H9 (cell line): ENCODE data around the gene TMC2. TPM values are rescaled to one million over a fixed set of nuclear protein-coding genes. Genes with fewer than 3 reads are reported as not detected.
A peak's percentile ranks its signal among the peaks of the same experiment; 100 is the strongest.

Source experiments
- DNase-seq: peaks from one replicate; pipeline ENCODE4 v3.0.0-alpha.2; 2017
- H2AFZ ChIP-seq: one replicate; pipeline ENCODE4 v1.6.1; 2013; ENCODE audit warnings: mild to moderate bottlenecking, low read length, control low read depth, moderate library complexity
- H2AK5ac ChIP-seq: 2 replicates; pipeline ENCODE4 v1.6.1; 2013; ENCODE audit warnings: low read length, control low read depth, mixed read lengths; ENCODE audit not compliant: insufficient read length
- H2BK120ac ChIP-seq: one replicate; pipeline ENCODE4 v1.6.1; 2013; ENCODE audit warnings: low read depth, mild to moderate bottlenecking, low read length, control low read depth, inconsistent platforms; ENCODE audit not compliant: poor library complexity, severe bottlenecking
- H2BK12ac ChIP-seq: 2 replicates; pipeline ENCODE4 v1.6.1; 2013; ENCODE audit warnings: low read length, control low read depth, mixed read lengths, low read depth; ENCODE audit not compliant: insufficient read length
- H2BK15ac ChIP-seq: 2 replicates; pipeline ENCODE4 v1.6.1; 2013; ENCODE audit warnings: low read depth, low read length, control low read depth
- H2BK20ac ChIP-seq: one replicate; pipeline ENCODE4 v1.6.1; 2013; ENCODE audit warnings: low read depth, mild to moderate bottlenecking, low read length, control low read depth, inconsistent platforms; ENCODE audit not compliant: poor library complexity, severe bottlenecking
- H2BK5ac ChIP-seq: 2 replicates; pipeline ENCODE4 v1.6.1; 2013; ENCODE audit warnings: low read length, control low read depth, mixed read lengths; ENCODE audit not compliant: insufficient read length
- H3K14ac ChIP-seq: 2 replicates; pipeline ENCODE4 v1.6.1; 2013; ENCODE audit warnings: low read length, control low read depth; ENCODE audit not compliant: insufficient read depth
- H3K18ac ChIP-seq: 2 replicates; pipeline ENCODE4 v1.6.1; 2013; ENCODE audit warnings: low read depth, mild to moderate bottlenecking, mixed read lengths, low read length, control low read depth; ENCODE audit not compliant: insufficient read length
- H3K23ac ChIP-seq: 2 replicates; pipeline ENCODE4 v1.6.1; 2013; ENCODE audit warnings: low read length, control low read depth, mixed read lengths, low read depth; ENCODE audit not compliant: insufficient read length
- H3K23me2 ChIP-seq: 2 replicates; pipeline ENCODE4 v1.6.1; 2013; ENCODE audit warnings: low read depth, mild to moderate bottlenecking, mixed read lengths, low read length, control low read depth; ENCODE audit not compliant: insufficient read length, poor library complexity, severe bottlenecking
- H3K27ac ChIP-seq: 2 replicates; pipeline ENCODE4 v1.5.1; 2013; ENCODE audit warnings: low read length, control low read depth, mixed read lengths, low read depth; ENCODE audit not compliant: insufficient read length
- H3K27me3 ChIP-seq: 2 replicates; pipeline ENCODE4 v1.6.1; 2013; ENCODE audit warnings: low read length, control low read depth, inconsistent platforms; ENCODE audit not compliant: insufficient read depth
- H3K4ac ChIP-seq: 2 replicates; pipeline ENCODE4 v1.6.1; 2013; ENCODE audit warnings: low read depth, mild to moderate bottlenecking, control low read depth, inconsistent platforms, low read length, moderate library complexity
- H3K4me1 ChIP-seq: 2 replicates; pipeline ENCODE4 v1.6.1; 2013; ENCODE audit warnings: low read length, control low read depth, inconsistent platforms; ENCODE audit not compliant: insufficient read depth
- H3K4me2 ChIP-seq: 2 replicates; pipeline ENCODE4 v1.6.1; 2013; ENCODE audit warnings: low read length, control low read depth, mixed read lengths; ENCODE audit not compliant: insufficient read length, insufficient read depth
- H3K56ac ChIP-seq: 2 replicates; pipeline ENCODE4 v1.6.1; 2013; ENCODE audit warnings: low read depth, mild to moderate bottlenecking, mixed read lengths, low read length, control low read depth; ENCODE audit not compliant: insufficient read length
- H3K79me1 ChIP-seq: 2 replicates; pipeline ENCODE4 v1.6.1; 2013; ENCODE audit warnings: low read depth, mild to moderate bottlenecking, moderate library complexity, low read length, control low read depth, inconsistent platforms; ENCODE audit not compliant: insufficient read depth, poor library complexity, severe bottlenecking
- H3K79me2 ChIP-seq: 2 replicates; pipeline ENCODE4 v1.6.1; 2013; ENCODE audit warnings: low read length, control low read depth, inconsistent platforms; ENCODE audit not compliant: insufficient read depth
- H3K9ac ChIP-seq: 2 replicates; pipeline ENCODE4 v1.6.1; 2013; ENCODE audit warnings: low read length, control low read depth, mixed read lengths; ENCODE audit not compliant: insufficient read length; ENCODE audit errors: extremely low read depth
- H3K9me3 ChIP-seq: one replicate; pipeline ENCODE4 v1.6.1; 2013; ENCODE audit warnings: low read depth, low read length, inconsistent platforms; ENCODE audit not compliant: control insufficient read depth
- H3T11ph ChIP-seq: one replicate; pipeline ENCODE4 v1.6.1; 2013; ENCODE audit warnings: mild to moderate bottlenecking, low read length, control low read depth, inconsistent platforms
- H4K20me1 ChIP-seq: one replicate; pipeline ENCODE4 v1.6.1; 2013; ENCODE audit not compliant: control insufficient read depth, insufficient read length, insufficient read depth
- H4K5ac ChIP-seq: 2 replicates; pipeline ENCODE4 v1.6.1; 2013; ENCODE audit warnings: low read depth, mild to moderate bottlenecking, mixed read lengths, low read length, control low read depth; ENCODE audit not compliant: insufficient read length
- H4K8ac ChIP-seq: replicated peaks from 2 replicates; pipeline ENCODE4 v1.6.1; 2013; ENCODE audit warnings: low read length, control low read depth, mixed read lengths, low read depth; ENCODE audit not compliant: insufficient read length
- H4K91ac ChIP-seq: 2 replicates; pipeline ENCODE4 v1.6.1; 2013; ENCODE audit warnings: low read depth, mild to moderate bottlenecking, moderate library complexity, mixed read lengths, low read length, control low read depth; ENCODE audit not compliant: insufficient read length
- H3K27ac Mint-ChIP-seq, 3 experiments: 2 replicates in 2 of 3; 3 replicates in 1 of 3; pipeline ENCODE4 v1.8.0; 2020 to 2021; ENCODE audit warnings: mixed read lengths in 3 of 3, mild to moderate bottlenecking in 1 of 3, moderate library complexity in 1 of 3
- H3K27me3 Mint-ChIP-seq: 2 replicates; pipeline ENCODE4 v1.8.0; 2021; ENCODE audit warnings: low read depth, mild to moderate bottlenecking, moderate library complexity, mixed read lengths
- H3K36me3 Mint-ChIP-seq, 3 experiments: 2 replicates in 2 of 3; 3 replicates in 1 of 3; pipeline ENCODE4 v1.8.0; 2020 to 2021; ENCODE audit warnings: low read depth in 3 of 3, mixed read lengths in 3 of 3; ENCODE audit not compliant: insufficient read depth in 1 of 3
- H3K4me1 Mint-ChIP-seq, 2 experiments: 2 replicates each; pipeline ENCODE4 v1.8.0; 2020; ENCODE audit warnings: mixed read lengths in 2 of 2
- H3K4me3 Mint-ChIP-seq, 2 experiments: 2 replicates in 1 of 2; 3 replicates in 1 of 2; pipeline ENCODE4 v1.8.0; 2020 to 2021; ENCODE audit warnings: mild to moderate bottlenecking in 2 of 2, mixed read lengths in 2 of 2, moderate library complexity in 1 of 2
- H3K9me3 Mint-ChIP-seq, 2 experiments: 2 replicates in 1 of 2; 3 replicates in 1 of 2; pipeline ENCODE4 v1.8.0; 2020; ENCODE audit warnings: mild to moderate bottlenecking in 2 of 2, mixed read lengths in 2 of 2, moderate library complexity in 1 of 2
- WGBS: extraction: QIAGEN DNeasy Blood & Tissue Kit; methylation state at CpG from one replicate; pipeline ENCODE4 v1.1.7; 2013; ENCODE audit warnings: missing lambda C conversion rate, low lambda C conversion rate, mixed read lengths; ENCODE audit not compliant: insufficient read length; ENCODE audit errors: extremely low coverage; 5-methylcytosine and 5-hydroxymethylcytosine counted together
- total RNA-seq: library from RNA; stranded (reverse); gene quantifications from 2 replicates; pipeline ENCODE4 v1.2.1, GENCODE V29; 2021
- TF ChIP-seq, protein P1 (sequence below): fragments of 200-600 bp; sonication (generic); conservative IDR thresholded peaks from 3 replicates; pipeline ENCODE4 v1.8.0; 2021; ENCODE audit warnings: antibody characterized with exemption, mild to moderate bottlenecking

Gene TMC2
- total RNA-seq, 1 experiment from 2014 or later = not detected

GRCh38 chr20:2559279-2559626, 22.9 kb downstream of the TMC2 start:
- Histone ChIP-seq H3K27ac (no peak overlapping the region), H3K9ac (no peak overlapping the region), H2BK5ac (no peak overlapping the region), H4K5ac (no peak overlapping the region), H3K23me2 (peaks cover 8% of the 10 kb centered on the region), H3K4me2 (peak overlapping the region; percentile 39), H3K9me3 (no peaks in the 10 kb centered on the region), H3K27me3 (peaks cover 25% of the 10 kb centered on the region), H4K20me1 (no peaks in the 10 kb centered on the region), H4K8ac (no peak overlapping the region), H4K91ac (no peak overlapping the region), H2BK12ac (no peak overlapping the region), H3K56ac (no peak overlapping the region), H3K79me1 (no peaks in the 10 kb centered on the region), H3K18ac (no peak overlapping the region), H3K14ac (no peak overlapping the region), H2BK15ac (no peak overlapping the region), H3T11ph (no peak overlapping the region), H3K23ac (no peak overlapping the region), H2AFZ (no peak overlapping the region), H3K4me1 (no peaks in the 10 kb centered on the region), H2BK120ac (no peak overlapping the region), H3K79me2 (no peaks in the 10 kb centered on the region), H2AK5ac (no peak overlapping the region), H2BK20ac (no peak overlapping the region), H3K4ac (no peak overlapping the region)
- TF ChIP-seq, protein P1, sequence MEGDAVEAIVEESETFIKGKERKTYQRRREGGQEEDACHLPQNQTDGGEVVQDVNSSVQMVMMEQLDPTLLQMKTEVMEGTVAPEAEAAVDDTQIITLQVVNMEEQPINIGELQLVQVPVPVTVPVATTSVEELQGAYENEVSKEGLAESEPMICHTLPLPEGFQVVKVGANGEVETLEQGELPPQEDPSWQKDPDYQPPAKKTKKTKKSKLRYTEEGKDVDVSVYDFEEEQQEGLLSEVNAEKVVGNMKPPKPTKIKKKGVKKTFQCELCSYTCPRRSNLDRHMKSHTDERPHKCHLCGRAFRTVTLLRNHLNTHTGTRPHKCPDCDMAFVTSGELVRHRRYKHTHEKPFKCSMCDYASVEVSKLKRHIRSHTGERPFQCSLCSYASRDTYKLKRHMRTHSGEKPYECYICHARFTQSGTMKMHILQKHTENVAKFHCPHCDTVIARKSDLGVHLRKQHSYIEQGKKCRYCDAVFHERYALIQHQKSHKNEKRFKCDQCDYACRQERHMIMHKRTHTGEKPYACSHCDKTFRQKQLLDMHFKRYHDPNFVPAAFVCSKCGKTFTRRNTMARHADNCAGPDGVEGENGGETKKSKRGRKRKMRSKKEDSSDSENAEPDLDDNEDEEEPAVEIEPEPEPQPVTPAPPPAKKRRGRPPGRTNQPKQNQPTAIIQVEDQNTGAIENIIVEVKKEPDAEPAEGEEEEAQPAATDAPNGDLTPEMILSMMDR = no peak
- H3K27me3 Mint-ChIP-seq = peaks cover 79% of the 10 kb centered on the region
- DNase-seq = no peak
- peaks cover 4 to 5% of the 10 kb centered on the region in 2 experiments; a peak in 1 of 4 replicates for H3K4me1 Mint-ChIP-seq
- H3K9me3 Mint-ChIP-seq = no peaks in the 10 kb centered on the region
- H3K36me3 Mint-ChIP-seq = no peaks in the 10 kb centered on the region; a peak in 1 of 7 replicates
- H3K4me3 Mint-ChIP-seq = peak overlapping the region; percentile 53 to 80
- H3K27ac Mint-ChIP-seq = no peak overlapping the region
- no CpG with 5 or more reads among the region's 3 CpGs for WGBS
